ENCODE measurements around the gene DUS3L.
"Not testable (repeated sequence)": the region's sequence is repeated elsewhere in the genome, so short reads cannot be mapped to it uniquely, and the experiment has no call there.

DNA sequence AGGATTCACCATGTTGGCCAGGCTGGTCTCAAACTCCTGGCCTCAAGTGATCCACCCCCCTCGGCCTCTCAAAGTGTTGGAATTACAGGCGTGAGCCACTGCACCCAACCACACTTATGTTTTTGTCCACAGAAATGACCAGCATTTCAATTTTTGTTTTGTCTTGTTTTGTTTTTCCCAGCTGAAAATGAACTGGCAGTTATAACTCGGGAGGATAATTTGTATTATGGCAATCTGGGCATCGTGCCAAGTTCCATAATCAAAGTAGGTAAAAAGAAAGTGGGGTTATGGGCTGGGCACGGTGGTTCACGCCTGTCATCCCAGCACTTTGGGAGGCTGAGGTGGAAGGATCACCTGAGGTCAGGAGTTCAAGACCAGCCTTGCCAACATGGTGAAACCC lies 42.0 kb downstream of the DUS3L start:
- TF ChIP-seq, protein P1, sequence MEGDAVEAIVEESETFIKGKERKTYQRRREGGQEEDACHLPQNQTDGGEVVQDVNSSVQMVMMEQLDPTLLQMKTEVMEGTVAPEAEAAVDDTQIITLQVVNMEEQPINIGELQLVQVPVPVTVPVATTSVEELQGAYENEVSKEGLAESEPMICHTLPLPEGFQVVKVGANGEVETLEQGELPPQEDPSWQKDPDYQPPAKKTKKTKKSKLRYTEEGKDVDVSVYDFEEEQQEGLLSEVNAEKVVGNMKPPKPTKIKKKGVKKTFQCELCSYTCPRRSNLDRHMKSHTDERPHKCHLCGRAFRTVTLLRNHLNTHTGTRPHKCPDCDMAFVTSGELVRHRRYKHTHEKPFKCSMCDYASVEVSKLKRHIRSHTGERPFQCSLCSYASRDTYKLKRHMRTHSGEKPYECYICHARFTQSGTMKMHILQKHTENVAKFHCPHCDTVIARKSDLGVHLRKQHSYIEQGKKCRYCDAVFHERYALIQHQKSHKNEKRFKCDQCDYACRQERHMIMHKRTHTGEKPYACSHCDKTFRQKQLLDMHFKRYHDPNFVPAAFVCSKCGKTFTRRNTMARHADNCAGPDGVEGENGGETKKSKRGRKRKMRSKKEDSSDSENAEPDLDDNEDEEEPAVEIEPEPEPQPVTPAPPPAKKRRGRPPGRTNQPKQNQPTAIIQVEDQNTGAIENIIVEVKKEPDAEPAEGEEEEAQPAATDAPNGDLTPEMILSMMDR (optimal IDR thresholded peaks at IDR 0.05 in 1 of 3, IDR thresholded peaks at IDR 0.05 in 1 of 3, conservative IDR thresholded peaks at IDR 0.05 in 1 of 3; ENCODE audit: extremely low read depth in 1 of 3, insufficient read depth in 2 of 3, low read length in 3 of 3): not testable (repeated sequence)
- not testable (repeated sequence) for TF ChIP-seq EZH2 (IDR thresholded peaks at IDR 0.05; ENCODE audit: low read length)
